ENCODE data around the gene PACRG.

The PACRG gene

DNA sequence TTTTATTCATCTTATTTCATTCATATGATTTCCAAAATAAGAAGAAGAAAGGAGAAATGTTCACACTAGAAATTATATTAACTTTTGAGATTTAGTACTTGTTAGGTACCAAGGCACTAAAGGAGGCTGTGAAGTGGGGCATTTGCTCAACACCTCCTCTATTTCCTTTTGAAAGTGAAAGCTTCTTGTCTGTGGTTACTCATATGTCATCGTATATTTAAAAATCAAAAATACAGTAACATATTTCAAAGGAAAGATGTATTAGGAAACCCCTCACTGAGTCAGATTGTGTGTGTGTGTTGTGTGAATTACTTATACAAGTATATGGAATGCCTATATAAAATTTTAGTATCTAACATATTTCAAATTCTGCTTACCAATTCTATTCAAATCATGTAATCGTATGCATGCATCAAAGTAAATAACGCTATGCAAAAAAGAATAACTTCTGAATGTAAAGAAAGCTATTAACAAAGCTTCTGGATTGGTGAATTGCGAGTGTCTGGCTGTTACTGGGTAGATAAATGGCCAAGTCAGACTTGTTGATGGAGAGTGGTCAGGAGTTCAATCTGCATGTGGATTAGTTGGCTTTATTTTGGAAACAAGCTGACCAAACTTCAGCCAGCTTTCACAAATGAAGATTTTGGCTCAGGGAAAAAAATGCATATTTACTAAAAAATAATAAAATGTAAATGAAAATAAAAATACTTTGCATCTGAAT, 70.9 kb downstream of the PACRG start:
- DNase-seq = no peak

DNA sequence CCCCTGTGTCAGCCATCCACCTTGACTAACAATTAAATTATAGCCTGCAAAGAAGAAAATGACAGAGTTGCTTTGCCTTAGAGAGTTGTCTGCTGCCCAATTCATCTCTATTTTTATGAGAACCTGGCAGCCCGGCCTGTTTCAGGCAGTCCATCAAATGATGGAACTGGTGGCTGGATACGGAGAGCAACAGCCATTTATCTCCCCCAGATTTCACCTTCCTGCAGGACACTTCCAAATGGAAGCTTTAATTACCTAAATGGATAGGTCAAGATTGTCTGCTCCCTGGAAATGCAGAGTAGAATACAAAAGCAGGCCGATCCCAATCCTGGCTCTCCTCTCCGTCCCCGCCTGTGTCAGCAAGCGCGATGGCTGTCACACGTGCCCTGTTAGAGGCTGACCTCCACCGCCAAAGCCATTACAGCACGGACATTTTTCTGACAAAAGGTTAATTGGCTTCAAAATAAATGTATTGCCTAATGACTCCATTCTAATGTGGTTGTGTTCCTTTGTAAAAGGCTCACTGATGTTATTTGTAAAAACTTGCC, 86.7 kb downstream of the PACRG start:
- DNase-seq = no peak

DNA sequence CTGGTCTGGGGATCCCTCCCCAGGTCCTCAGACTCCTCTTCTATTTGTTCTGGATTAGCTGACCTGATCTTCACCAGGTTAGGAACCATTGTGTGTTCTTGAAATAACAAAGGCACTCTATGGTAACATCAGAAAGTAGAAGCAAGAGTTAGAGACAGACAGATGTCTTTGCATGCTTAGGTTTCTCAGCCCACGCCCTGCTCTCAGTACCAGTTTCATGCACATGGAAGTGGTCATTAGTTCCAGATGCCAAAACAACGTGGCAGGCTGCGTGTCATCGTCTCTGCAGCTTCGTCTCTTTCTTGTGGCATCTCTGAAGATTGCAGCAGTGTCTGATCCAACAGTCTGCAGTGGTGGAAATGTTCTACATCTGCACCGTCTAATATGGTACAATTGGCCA, 89.4 kb downstream of the PACRG start:
- DNase-seq = no peak

DNA sequence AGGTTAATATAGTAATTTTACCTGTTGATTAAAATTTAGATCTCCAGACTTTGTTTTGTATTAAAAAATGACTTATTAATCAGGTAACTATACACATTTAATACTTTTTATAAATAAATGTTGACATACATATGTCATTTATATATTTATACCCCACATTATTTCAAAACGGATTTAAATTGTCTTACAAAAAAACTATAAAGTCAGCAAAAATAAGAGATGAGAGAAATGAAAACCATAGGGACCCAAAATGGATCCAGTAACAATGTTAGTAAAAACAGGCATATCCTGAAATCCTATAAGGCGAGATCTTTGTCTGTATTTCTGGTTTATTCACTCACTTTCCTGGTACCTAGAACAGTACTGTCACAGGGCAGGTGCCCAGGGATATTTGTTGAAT, 91.5 kb downstream of the PACRG start:
- no peak for DNase-seq

DNA sequence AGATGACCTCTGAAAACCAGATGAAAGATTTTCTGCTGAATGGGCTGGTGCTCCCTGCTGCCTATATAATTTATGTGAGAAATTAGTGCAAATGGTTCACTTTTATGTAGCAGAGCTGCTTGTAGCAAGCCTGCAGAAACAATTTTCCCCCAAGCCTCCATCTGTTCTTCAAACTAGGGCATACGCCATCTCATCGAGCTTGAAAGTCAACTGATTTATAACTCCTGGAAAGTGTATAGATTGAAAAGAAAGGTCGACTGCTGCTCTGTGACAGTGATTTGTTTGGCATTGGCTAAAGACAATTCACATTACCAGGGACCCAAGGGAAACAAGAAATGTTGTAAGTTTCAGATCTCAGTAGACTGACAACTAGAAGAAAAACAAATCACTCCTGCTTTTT, 93.3 kb downstream of the PACRG start:
- no peak for DNase-seq

DNA sequence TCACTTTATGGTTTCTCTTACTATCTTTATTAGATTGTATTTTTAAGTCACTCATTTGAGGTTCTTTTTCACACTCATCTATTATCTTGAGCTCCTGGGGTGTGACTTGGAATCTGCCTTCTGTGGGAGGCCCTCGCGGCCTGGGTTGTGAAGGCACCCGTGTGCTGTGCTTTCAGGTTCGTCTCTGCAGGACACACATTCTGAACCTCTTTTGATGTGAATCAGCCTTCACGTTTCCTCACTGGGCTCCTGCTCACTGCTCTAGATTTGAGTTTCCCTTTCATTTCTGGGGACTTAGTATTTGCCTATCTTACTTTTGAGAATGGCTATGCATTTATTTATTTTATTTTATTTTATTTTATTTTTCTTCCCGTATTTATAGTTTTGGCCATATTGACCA, 97.8 kb downstream of the PACRG start:
- no peak for DNase-seq

DNA sequence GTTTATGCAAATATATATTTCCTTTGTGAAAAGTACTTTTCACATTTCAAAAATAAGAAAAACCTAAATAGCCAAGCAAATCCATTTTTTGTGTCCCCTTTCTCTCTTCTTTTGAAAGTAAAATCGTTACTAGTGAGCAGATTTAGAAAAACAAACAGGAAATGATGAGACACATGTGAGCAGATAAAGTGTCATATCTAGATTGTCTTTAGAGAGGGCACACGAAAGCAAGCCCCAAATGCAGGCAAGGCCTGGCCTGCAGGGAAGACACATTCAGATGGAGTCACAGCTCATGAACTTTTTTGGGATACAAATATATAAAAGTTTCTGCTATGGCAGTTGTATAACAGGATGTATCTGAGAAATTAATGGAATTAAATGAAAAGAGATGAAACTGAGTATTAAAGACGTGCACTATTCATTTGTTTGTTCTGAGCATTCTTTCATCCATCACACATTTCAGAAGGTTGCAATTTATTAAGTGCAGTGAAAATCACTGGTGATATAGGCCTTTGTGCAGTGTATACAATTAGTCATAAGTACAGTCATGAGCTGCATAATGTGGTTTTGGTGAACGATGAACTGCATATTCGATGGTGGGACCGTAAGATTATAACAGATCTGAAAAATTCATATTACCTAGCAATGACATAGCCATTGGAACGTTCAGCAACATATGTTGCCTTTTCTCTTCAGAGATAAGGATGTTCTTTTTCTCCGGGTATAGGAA, 101.4 kb downstream of the PACRG start:
- no peak for DNase-seq

DNA sequence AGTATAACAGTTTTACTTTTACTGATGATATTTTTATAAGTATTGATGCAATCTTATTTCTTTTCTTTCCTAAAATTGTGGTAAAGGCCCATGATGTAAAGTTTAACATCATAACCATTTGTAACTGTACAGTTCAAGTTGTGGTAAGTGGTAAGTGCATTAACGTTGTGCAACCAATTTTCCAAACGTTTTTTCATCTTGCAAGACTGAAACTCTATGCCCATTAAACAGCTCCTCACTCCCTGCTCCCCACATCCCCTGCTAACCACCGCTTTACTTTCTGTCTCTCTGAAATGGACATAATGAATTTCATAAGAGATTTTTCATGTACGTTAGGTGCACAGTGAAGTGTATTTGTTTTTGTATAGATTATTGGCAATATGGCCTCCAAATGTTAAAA, 106.0 kb downstream of the PACRG start:
- no peak for DNase-seq

DNA sequence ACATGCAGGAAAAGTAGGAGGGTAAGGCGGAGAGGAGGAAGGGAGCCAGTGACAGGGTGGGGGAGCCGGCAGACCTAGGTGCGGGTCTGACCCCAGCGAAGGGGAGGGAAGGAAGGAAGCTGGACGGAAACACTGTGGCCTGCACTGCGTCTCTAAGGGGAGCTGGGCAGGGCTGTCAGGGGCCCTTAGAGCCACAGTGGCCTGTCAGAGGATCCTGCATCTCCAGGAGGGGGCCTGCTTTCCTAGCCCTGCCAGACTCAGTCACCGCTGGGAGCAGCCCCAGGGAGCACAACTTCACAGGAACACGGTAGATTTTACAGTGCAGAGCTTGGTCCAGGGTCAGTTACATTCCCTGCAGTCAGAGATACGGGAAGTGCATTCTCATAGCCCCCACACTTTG, 118.2 kb downstream of the PACRG start:
- no peak for DNase-seq

DNA sequence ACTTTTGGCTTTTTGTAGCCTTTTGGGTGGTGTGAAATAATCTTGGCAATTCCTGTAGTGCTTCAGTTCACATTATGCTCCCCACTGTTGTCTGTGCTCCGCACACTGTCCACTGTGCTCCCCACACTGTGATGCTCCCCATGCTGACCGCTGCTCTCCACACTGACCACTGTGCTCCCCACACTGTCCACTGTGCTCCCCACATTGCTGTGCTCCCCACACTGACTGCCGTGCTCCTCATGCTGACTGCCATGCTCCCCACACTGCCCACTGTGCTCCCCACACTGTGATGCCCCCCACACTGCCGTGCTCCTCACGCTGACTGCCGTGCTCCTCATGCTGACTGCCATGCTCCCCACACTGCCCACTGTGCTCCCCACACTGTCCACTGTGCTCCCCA, 118.9 kb downstream of the PACRG start:
- no peak for DNase-seq

DNA sequence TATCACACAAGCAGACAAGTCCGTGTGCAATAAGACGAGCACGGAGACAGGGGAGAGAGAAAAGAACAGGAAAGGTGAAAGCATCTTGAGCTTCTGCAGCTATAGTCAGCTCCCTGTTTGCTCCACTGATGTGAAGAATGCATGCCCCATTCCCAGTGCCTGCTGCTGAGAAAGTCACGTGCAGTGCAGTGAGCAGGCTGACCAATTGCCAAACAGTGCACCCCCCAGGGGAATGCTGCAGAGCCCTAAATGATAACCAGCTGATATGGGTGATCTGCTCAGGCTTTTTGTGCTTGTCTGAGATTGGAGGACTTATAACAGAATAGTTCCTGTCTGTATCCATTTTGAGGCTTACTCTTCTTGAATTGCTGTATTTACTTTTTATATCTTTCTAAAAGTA, 121.5 kb downstream of the PACRG start:
- DNase-seq = no peak

DNA sequence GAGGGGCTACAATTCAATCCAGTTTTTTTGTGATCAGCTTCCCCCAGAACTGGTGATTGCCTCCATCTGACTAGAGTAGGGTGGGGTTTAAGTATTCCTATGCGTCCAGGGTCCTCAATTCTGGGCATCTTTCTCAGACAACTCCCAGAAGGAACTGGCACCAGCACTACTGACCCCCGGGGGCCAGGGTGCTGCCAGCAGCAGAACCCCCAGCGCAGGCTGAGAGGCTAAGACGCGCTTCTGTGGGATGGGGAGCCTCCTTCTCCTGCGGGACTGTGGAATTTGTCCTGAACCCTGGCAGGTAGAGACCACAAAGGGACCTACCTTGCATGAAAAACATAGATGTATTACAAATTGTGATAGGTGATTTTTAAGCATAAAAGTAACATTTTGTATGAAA, 124.4 kb downstream of the PACRG start:
- no peak for DNase-seq

DNA sequence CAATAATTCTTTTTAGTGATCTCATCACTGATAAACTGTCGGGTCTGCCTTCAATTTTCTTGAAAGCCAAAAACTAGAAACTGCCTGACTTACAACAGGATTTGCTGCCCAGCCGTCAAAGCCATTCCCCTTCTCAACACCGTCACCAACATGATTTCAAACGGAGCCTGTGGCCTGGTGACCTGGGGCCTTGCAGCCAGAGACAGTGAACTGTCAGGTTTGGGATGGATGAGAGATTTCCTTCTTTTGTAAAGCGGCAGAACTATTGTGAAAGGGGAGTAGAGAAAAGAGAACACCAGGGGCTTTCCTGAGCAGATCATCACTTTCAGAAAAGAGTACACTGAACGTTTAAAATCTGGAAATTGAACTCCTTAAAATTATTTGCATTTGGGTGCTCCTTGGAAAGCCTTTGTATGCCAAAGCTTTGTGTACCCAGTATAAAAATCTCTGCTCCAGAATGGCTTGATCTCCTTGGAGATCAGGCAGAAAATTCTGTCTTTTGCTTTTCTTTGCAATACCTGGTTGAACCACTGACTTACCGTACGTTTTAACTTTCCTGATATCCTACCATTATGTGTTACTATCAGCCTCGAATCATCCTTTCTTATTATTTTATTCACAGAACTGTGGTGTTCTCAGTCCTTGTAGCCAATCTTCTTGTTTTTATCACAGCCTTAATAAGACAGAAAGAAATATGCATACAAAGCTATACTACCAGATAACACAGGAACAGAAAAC, 125.2 kb downstream of the PACRG start:
- DNase-seq = no peak

DNA sequence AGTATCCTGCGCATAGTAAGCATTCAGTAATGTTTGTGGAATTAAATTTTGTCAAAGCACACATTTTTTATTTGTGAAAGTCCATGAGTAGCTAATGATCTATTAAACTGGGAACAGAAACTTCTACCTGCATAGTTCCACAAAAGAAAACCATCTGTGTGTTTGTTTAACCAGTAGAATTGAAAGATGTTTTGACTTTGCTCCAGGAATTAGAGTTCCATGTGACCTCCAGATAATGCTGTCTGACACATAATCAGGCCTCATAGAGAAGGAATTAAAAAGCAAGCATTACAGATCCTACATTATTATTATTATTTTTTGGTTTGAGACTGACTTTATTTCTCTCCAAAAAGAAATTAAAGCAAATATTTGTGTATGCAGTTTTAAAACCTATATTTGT, 126.5 kb downstream of the PACRG start:
- DNase-seq = no peak

DNA sequence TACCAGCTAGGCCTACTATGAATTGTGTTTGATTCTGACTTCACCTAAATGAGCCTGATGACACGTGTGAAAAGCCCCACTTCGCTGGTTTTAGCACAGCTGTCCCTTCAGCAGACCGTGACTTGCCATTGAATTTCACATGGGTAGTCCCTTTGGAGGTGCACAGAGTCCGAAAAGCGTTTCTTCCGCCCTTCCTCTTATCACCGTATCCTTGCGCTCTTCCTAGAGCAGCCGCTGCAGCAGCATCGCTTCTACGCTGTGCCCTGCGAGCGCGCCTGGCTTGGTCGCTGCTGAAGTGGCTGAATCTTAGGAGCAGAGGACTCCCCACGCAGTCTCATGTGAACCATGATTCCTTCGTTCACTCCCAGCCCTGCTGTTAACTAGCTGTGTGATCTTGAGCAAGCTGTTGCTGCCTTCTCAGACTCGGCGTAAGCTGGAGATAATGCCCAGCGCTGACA, 127.0 kb downstream of the PACRG start:
- no peak for DNase-seq

DNA sequence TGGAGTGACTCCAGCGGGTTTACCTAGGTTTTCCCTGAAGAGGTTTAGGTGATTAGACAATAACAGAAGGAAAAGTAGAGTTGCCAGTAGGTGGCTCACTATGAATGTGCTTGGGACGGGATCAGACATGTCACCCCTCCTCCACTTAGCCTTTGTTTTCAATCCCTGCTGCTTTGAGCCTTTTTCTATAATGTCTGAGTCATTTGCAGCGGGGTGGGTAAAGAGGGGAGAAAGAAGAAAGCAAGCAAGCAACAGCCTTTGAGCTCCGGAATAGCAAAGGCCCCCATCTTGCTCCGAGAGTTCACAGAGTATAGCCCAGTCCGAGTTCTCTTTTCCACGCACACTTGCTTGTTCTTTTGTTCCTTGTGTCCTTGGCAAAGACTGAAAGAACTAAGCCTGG, 129.1 kb downstream of the PACRG start:
- DNase-seq = no peak

DNA sequence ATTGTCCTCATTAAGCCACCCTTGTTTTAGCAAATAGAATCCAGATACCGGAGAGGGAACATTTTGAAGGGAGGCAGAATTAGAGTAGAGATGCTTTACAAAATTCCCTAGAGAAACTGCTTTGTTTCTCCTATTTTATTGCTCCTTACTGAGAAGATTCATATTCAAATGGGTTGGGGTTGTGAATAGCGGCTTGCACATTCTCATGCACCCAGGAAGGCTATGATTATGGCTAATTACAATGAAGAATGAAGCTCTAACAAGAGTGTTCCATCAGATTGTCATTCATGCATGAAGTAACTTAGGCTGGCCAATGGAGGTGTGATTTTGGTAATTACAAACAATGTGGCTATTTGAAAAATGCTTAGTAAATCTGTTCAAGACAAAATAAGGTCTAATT, 129.6 kb downstream of the PACRG start:
- DNase-seq = no peak

DNA sequence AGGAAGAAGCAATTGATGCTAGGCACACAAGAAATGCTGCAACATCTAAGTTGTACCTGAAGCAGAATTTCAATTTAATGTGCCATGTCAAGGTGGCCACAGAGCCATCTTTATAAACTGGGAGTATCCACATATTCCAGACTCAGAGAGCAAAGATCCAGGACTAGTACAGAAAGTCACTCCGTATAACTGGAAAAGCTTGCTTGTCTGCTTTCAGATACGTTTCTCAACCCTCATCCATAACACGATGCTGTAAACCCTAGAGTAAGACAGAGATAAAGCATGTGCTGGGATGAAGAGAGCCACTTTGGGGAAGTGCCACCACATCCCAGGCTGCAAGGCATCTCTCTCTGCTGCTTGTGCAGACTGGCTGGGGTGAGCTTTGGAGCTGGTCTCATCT, 134.7 kb downstream of the PACRG start:
- no peak for DNase-seq

DNA sequence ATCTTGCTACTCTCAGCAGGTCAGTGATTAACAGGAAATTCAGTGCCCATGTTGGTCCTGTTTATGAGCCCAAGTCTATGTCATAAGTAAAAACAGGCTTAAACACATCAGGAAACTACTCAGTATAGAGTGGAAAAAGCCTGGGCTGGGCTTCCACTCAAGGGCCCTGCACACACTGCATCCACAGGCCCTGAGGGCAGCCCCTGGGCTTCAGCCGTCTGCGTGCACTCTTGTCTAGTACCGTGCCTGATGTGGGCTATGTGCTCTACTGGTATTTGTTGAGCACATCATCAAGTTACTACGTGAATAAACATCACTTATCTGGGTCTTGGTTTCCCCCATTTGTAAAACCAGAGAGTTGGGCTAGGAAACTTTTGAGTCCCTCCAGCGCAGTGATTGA, 135.2 kb downstream of the PACRG start:
- DNase-seq = no peak

DNA sequence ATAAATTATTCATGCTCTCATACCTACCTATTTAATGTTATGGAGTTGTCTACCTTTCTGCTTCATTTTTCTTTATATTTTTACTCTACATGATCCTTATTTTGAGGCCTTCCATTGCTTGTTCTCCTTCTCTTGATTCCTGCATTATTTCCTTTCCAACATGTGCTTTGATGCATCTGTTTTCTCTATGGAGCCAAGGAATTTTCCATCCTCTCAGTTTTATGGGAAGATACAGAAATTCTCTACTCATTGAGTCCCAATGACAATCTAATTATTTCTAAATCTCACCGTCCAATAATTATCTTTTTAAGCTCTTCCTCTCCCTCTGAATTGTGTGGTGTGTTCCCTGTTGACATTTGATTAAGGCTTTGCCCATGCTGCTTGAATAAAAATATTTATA, 136.0 kb downstream of the PACRG start:
- DNase-seq = no peak

DNA sequence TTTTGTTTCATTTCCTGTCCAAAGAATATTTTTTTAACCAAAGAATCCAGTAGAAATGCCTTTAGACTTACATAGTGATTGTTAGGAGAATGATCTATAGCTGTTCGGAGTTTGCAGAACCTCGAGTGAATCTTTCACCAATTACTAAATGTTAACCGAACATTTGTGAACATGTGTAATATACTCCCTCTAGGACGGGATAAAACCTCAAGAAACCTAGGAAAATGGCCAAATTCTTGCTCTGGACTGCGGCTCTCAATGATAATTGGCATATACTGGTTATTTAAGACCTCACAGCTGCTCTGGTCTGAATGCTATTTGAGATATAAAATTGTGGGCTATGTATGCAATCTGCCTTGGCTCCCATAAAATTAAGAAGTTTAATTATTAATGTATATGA, 137.1 kb downstream of the PACRG start:
- DNase-seq = no peak

DNA sequence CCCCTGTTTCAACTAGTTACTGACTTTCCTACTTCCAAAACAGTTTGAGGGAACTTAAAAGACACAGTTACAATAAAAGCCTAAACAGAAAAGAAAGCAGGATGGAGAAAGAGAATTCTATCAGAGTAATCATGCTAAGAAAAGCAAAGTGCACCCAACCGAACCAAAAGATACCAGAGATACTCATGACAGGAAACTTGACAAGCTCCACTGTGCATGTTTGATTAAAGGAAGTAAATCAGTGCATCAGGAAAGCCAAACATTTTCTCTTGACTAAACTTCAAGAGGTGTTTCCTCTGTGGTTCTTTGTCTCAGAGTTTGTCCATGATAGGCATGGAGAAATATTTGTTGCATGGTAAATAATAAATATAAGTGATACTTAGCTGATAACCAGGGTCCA, 138.9 kb downstream of the PACRG start:
- DNase-seq = no peak

DNA sequence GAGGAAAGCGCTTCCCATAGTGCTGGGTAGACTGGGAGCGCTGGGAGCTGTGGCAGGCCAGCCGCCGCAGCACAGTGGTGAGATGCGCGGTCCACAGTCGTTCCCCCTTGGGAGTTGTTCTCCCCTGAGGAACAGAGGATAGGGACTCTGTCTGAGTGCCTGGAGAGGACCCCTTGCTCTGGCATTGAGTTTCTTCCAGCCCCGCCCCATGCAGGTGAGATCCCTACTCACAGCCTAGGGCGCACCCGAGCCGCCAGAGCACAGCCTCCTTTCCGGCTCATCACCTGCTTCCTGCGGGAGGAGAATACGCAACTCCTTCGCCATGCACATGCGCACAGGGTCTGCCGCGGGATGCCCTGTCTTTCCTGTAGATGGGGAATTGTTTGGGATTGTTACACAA, 140.6 kb downstream of the PACRG start:
- DNase-seq = no peak

DNA sequence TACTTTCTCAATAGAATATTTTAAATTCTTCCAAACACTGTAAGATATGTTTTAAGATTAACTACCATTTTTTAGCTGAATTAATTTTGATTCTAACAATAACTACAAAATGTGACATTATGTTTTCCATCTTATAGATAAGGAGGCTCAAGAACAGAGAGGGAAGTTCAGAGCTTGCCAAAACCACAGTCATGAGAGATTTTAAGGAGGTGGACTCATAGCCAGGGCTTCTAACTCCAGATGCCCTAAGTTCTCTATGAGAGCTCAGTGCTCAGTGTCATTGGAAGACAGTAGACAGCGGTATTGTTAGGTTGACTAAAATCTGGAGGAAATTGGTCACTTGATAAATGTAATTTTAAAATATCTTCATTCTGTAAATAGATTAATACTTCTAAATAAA, 144.2 kb downstream of the PACRG start:
- DNase-seq = no peak
